ENCODE measurements around the gene PROC.
"Not testable (repeated sequence)": the region's sequence is repeated elsewhere in the genome, so short reads cannot be mapped to it uniquely, and the experiment has no call there.

PROC gene

GRCh38 chr2:127426501-127427354, 8.5 kb downstream of the PROC start:
- no peak for DNase-seq (ENCODE audit: low read depth in 1 of 2, low spot score in 1 of 2)

- no peak for DNase-seq (ENCODE audit: low read depth in 1 of 2, low spot score in 1 of 2)
Measured at GRCh38 chr2:127427376-127428056, 9.3 kb downstream of the PROC start.

GRCh38 chr2:127428057-127428814, 10.0 kb downstream of the PROC start:
- no peak for DNase-seq (ENCODE audit: low read depth in 1 of 2, low spot score in 1 of 2)

GRCh38 chr2:127428815-127429109, 10.5 kb downstream of the PROC start:
- no peak for DNase-seq (ENCODE audit: low read depth in 1 of 2, low spot score in 1 of 2)

- no peak for DNase-seq (ENCODE audit: low read depth in 1 of 2, low spot score in 1 of 2)
Measured at GRCh38 chr2:127429291-127429690, 11.1 kb downstream of the PROC start.

- DNase-seq (ENCODE audit: low read depth in 1 of 2, low spot score in 1 of 2): no peak
Measured at GRCh38 chr2:127429844-127430425, 11.7 kb downstream of the PROC start.

- no peak for DNase-seq (ENCODE audit: low read depth in 1 of 2, low spot score in 1 of 2)
Measured at GRCh38 chr2:127431408-127432023, 13.3 kb downstream of the PROC start.

GRCh38 chr2:127434515-127434914, 16.3 kb downstream of the PROC start:
- no peak for DNase-seq (ENCODE audit: low read depth in 1 of 2, low spot score in 1 of 2)

- DNase-seq (ENCODE audit: low read depth in 1 of 2, low spot score in 1 of 2): no peak
Measured at GRCh38 chr2:127437056-127437455, 18.8 kb downstream of the PROC start.

GRCh38 chr2:127437781-127438726, 19.8 kb downstream of the PROC start:
- DNase-seq (ENCODE audit: low read depth in 1 of 2, low spot score in 1 of 2): no peak

GRCh38 chr2:127439343-127439742, 21.1 kb downstream of the PROC start:
- DNase-seq (ENCODE audit: low read depth in 1 of 2, low spot score in 1 of 2): no peak

GRCh38 chr2:127448526-127448925, 30.3 kb downstream of the PROC start:
- no peak for DNase-seq (ENCODE audit: low read depth in 1 of 2, low spot score in 1 of 2)

GRCh38 chr2:127449414-127449813, 31.2 kb downstream of the PROC start:
- no peak for DNase-seq (ENCODE audit: low read depth in 1 of 2, low spot score in 1 of 2)

- no peak for DNase-seq (ENCODE audit: low read depth in 1 of 2, low spot score in 1 of 2)
Measured at GRCh38 chr2:127449898-127450297, 31.7 kb downstream of the PROC start.

GRCh38 chr2:127451981-127452380, 33.8 kb downstream of the PROC start:
- DNase-seq (ENCODE audit: low read depth in 1 of 2, low spot score in 1 of 2): no peak

- DNase-seq (ENCODE audit: low read depth in 1 of 2, low spot score in 1 of 2): not testable (repeated sequence)
Measured at GRCh38 chr2:127452423-127452822, 34.2 kb downstream of the PROC start.

GRCh38 chr2:127453013-127453391, 34.8 kb downstream of the PROC start:
- DNase-seq (ENCODE audit: low read depth in 1 of 2, low spot score in 1 of 2): no peak

GRCh38 chr2:127453392-127454171, 35.4 kb downstream of the PROC start:
- no peak for DNase-seq (ENCODE audit: low read depth in 1 of 2, low spot score in 1 of 2)

All from activated T-helper 1 cell treated with anti-CD3 and anti-CD28 coated beads, Interleukin-2, amount 50 U/mL, for 16 hours (primary cell).